HG03103 (cell line): ENCODE results near the gene LHPP.
"Not testable (repeated sequence)": the region's sequence is repeated elsewhere in the genome, so short reads cannot be mapped to it uniquely, and the experiment has no call there.

Experiments used
- ATAC-seq: cut with Tn5 transposase; IDR thresholded peaks from one replicate; pipeline ENCODE4 v1.9.1; 2021; ENCODE audit warnings: low read depth; ENCODE audit not compliant: unreplicated experiment

Gene LHPP

DNA sequence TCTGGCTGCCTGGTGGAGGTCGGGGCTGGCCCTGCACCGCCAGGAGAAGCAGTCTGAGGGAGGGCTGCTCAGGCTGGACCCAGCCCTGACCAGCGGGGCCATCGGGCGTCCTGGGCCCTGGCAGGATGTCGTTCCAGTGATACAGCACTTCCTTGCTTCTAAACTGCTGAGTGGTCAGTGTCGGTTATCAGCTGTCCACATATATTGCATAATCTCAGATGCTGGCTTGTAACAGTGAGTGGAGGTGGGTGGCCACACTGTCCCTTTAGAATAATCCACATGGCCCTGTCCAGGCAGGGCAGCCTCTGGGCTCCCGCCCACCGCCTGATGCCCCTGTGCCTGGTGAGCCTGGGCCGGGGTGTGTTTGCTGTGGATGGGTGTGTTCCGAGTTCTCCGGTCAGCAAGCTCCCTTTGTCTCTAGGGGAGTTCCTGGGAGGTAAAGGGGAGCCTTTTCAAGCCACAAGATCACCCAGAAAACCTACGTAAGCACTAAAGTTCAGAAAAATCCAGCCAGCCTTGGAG is 86.1 kb downstream of the LHPP start:
- ATAC-seq: no peak

DNA sequence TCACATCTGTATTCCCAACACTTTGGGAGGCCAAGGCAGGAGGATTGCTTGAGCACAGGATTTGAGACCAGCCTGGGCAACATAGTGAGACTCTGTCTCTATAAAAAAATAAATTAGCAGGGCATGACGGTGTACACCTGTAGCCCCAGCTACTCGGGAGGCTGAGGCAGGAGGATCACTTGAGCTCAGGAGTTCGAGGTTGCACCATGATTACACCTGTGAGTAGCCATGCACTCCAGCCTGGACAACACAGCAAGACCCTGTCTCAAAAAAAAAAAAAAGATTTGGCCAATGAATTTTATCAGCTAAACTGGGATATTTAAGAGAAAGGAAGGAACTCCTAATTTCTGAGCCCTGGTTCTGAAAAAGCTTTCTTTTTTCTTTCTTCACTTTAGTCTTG is 87.5 kb downstream of the LHPP start:
- ATAC-seq: not testable (repeated sequence)

DNA sequence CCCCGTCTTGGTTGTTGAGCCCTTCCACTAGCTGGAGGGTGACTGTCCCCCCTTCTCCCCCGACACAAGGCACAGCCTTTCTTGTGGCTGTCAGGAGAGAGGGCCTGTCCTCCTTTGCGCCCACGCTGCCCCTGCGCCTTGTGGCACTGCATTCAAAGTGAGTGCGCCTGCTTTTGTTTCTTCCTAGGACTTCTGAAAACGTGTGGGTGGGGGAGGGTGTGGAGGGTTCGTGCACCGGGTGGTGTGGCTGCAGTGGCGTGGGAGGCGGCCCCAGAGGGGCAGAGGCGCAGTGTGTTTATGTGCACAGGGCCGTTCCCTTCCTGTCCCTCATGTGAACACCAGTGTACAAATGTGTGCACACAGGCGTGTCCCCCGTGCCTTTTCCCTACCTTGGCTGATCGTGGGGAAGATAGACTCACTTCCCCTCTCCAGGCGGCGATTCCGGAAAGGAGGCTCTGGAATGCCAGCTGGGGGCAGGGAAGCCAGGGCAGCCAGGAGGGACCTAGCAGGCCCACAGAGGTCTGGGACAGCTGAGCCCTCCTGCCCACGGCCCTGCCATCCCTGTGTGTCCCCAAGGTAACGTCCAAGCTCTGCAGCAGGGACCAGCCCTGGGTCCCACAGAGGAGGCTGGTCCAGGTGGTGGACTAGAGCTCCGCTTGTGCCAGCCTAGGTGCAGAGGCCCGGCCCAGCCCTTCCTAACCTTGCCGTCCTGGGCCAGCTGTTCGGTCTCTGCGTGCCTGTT is 88.8 kb downstream of the LHPP start:
- ATAC-seq: no peak

- no peak for ATAC-seq
Observed at GRCh38 chr10:124551097-124551496, 89.5 kb downstream of the LHPP start.

GRCh38 chr10:124551755-124552154 is 90.1 kb downstream of the LHPP start:
- no peak for ATAC-seq

DNA sequence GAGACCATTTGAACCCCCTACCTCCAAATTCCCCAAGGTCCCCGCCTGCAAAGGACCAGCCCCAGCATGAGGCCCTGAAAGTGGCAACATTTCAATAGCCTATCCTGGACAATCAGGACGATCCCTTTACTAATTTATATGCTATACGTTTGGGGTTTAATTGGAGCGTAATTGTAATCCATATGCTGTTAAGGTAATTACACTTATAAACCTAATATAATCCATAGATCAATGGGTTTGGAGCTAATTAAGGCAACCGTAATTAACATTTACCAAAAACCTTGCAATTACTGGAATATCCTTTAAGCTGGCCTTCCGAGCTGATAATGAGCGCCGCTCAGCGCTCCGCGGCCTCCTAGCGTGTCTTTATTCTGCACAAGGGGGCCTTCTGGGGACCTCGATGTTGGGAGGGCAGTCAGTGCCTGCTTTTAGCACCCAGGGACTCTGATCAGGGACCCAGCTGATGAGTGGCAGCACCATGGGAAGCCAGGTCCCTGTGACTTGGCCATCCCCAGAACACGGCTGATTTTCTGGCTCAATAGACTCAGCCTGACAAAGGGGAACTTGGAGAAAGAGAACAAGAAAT is 91.2 kb downstream of the LHPP start:
- ATAC-seq: no peak

- no peak for ATAC-seq
Observed at GRCh38 chr10:124554085-124554858, 92.6 kb downstream of the LHPP start.

GRCh38 chr10:124557167-124557566 is 95.5 kb downstream of the LHPP start:
- no peak for ATAC-seq

DNA sequence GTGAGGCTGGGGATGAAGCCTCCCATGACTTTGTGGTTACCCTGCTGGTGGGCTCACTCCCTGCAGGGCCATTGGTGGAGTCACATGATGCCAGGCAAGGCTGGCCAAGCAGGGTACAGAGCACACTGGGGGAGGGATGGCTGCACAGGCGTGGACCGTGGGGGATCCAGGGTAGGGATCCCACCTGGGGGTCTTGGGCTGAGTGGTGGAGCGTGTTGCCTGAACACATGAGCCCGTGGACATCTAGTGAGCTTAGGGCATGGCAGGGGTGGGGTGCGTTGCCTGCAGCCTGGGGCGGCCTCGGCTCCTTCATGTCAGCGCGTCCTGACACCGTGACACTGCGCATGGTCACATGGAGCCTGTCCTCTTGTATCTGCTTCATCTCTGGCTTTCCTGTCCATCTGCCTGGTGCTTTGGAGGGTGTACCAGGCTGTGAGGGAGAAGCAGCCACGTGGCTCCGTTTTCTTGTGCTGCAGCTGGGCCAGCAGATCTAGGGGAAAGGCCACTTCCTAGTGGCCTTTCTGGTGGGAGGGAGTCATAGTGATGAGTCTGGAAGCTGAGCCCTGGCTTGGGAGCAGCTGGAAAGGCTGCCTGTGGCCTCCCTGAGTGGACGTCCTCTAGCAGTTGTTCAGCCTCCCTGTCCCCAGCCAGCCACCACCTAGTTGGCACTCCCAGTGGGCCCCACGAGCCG is 96.2 kb downstream of the LHPP start:
- ATAC-seq: no peak

DNA sequence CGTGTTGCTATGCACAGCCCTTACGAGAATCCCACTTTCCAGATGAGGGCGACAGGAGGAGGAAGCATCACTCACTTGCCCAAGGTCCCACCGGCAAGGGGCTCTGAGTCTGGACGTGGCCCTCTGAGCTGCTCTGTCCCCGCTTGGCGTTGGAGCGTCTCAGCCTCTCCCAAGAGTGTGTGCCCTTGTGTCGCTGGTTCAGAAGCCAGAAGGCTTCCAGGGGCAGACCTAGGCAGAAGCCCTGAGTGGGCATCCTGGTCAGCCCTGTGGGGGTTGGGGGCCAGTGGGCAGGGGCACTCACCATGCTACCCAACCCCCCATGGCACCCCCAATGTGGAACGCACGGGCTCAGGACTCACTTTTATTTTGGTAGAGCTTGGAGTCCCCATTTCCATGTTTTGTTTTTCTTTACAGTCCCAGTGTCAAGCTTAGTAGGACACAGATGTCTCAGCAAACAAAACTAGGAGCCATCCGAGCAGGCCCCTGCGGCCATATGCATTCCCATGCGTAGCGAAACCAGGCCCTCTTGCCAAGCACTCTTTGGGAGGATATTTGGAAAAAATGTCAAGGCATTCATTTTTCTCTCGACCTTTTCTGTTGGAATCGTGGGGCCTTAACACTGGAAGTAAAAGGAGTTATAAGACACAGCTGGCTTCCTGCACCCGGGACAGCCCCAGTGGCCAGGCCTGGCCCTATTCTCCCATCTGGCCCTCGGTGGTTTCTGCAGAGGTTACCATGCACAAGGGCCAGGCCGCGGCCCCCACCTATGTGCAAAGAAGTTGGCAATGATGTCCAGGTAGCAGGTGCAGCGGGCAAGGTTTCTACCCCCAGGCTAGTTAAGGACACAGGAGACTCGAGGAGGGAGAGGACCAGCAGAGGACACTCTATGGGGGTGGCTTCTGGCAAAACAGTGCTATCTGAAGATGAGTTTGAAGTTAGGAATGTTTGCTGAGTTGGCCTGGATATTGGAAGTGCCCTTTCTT is 97.0 kb downstream of the LHPP start:
- no peak for ATAC-seq

- no peak for ATAC-seq
Observed at GRCh38 chr10:124559372-124560132, 97.9 kb downstream of the LHPP start.

DNA sequence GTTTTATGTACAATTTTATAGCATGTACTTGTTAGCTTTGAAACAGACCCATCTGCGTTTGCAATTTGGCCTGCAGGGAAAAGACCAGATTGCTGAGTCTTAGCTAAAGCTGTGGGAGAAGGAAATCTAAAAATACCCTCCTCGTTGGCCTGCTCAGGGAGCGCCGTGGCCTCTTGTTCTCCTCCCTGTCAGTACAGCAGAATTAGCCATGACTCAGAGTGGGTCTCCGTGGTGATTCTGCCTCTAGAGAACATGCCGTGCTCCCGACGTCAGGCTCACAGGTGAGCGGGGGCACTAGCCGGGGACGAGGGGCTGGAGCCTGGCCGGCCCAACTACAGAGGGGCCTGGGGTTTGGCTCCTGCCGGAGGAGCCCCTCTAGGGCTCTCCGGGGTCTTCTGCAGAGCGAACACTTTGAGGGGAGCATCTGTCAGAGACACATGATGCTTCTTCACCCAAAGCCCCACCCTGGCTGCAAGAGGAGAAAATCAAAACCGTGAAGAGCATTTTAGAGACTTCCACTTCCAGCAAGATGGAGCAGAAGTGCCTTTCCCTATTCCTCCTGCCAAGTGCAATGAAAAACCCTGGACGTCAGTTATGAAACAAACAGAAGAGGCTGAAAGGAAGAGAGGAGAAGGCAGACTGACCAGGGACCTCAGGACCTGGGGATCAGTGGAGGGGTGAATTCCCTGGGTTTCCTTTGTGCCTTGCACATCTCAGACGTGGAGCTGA is 98.9 kb downstream of the LHPP start:
- ATAC-seq: no peak

DNA sequence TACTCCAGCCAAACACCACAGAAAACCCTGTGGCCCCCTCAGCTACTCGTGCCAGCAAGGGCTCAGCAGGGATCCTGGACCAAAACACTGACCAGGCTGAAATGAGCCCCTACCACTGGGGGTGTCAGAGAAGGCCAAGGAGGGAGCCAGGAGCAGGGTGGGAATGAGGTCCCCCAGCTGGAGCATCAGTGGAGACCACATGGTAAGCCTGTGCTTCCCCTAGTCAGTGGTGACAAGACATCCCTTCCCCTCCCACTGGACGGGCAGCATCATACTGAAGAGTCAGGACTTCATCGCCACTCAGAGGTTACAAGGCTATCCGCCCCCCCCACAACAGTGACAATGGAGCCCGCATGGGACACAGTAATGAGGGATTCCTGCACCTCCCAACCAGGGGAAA is 99.6 kb downstream of the LHPP start:
- no peak for ATAC-seq

- no peak for ATAC-seq
Observed at GRCh38 chr10:124562425-124563060, 100.9 kb downstream of the LHPP start.

- no peak for ATAC-seq
Observed at GRCh38 chr10:124563320-124564040, 101.9 kb downstream of the LHPP start.

- ATAC-seq: no peak
Observed at GRCh38 chr10:124564881-124565280, 103.3 kb downstream of the LHPP start.

- no peak for ATAC-seq
Observed at GRCh38 chr10:124565565-124566221, 104.1 kb downstream of the LHPP start.
